Endothelial cell of umbilical vein (primary cell): ENCODE measurements around the gene ARID5A. TPM values are rescaled to one million over a fixed set of nuclear protein-coding genes. Genes with fewer than 3 reads are reported as not detected.
A peak's percentile ranks its signal among the peaks of the same experiment; 100 is the strongest.

ENCODE experiments used
- BruUV-seq: library from RNA; stranded (reverse); fragments of 400-500 nt; replicated peaks from 2 replicates; lab custom pipeline; 2021; lab: Mats Ljungman, UMichigan
- CTCF ChIA-PET: fragments of 300-600, 350-600 bp; sonication (Branson Sonifier 250); formaldehyde crosslinking; loops from one replicate; lab custom pipeline; 2021; ENCODE audit warnings: antibody characterized with exemption, inconsistent platforms; lab: Charles Lee
- POLR2A ChIA-PET: fragments of 300-600, 350-600 bp; sonication (Branson Sonifier 250); formaldehyde crosslinking; loops from one replicate; lab custom pipeline; 2021; ENCODE audit warnings: antibody characterized with exemption, inconsistent platforms; lab: Charles Lee
- DNase-seq: peaks from one replicate; pipeline ENCODE4 v3.0.0-alpha.2; 2011; ENCODE audit warnings: low read depth, low spot score
- FAIRE-seq: peaks from 2 replicates; lab custom pipeline; 2011; peaks lifted over from hg19 to GRCh38; lab: Jason Lieb, UNC
- H2AFZ ChIP-seq: 2 replicates; pipeline ENCODE4 v1.6.0; 2012; ENCODE audit warnings: low read depth, low read length, control low read depth, inconsistent platforms
- H3K27ac ChIP-seq: 2 replicates; pipeline ENCODE4 v1.5.1; 2011; ENCODE audit warnings: low read depth, mild to moderate bottlenecking, control low read depth, low read length, moderate library complexity; ENCODE audit not compliant: insufficient read depth
- H3K27me3 ChIP-seq, 2 experiments: 2 replicates each; pipeline versions ENCODE4 v1.6.0 to v1.6.1; 2011; ENCODE audit warnings: low read length in 2 of 2, mixed read lengths in 1 of 2; ENCODE audit not compliant: control insufficient read depth in 2 of 2, insufficient read depth in 2 of 2
- H3K36me3 ChIP-seq, 2 experiments: 2 replicates in 1 of 2; 3 replicates in 1 of 2; pipeline ENCODE4 v1.5.1; 2011; ENCODE audit warnings: low read length in 2 of 2, mild to moderate bottlenecking in 1 of 2, moderate library complexity in 1 of 2; ENCODE audit not compliant: control insufficient read depth in 2 of 2, insufficient read depth in 2 of 2; ENCODE audit errors: extremely low read depth in 1 of 2
- H3K4me1 ChIP-seq: 3 replicates; pipeline ENCODE4 v1.5.1; 2011; ENCODE audit warnings: mild to moderate bottlenecking, low read length; ENCODE audit not compliant: control insufficient read depth, insufficient read depth; ENCODE audit errors: extremely low read depth
- H3K4me2 ChIP-seq: 2 replicates; pipeline ENCODE4 v1.6.1; 2011; ENCODE audit warnings: low read length, control low read depth, mixed read lengths; ENCODE audit not compliant: insufficient read depth
- H3K4me3 ChIP-seq, 3 experiments: fragments of 200-600 bp in 1 of 3; sonication (generic), shearing (Covaris generic) in 1 of 3; replicated peaks in 1 of 3; 2 replicates each; pipeline ENCODE4 v1.5.1; 2011 to 2016; ENCODE audit warnings: control low read depth in 3 of 3, low read length in 3 of 3, mild to moderate bottlenecking in 2 of 3, inconsistent platforms in 1 of 3, low read depth in 1 of 3, moderate library complexity in 1 of 3; ENCODE audit not compliant: insufficient read depth in 1 of 3
- H3K79me2 ChIP-seq: 2 replicates; pipeline ENCODE4 v1.6.0; 2012; ENCODE audit warnings: low read length, inconsistent platforms; ENCODE audit not compliant: control insufficient read depth, insufficient read depth
- H3K9ac ChIP-seq: replicated peaks from 2 replicates; pipeline ENCODE3; 2011; ENCODE audit warnings: low read length, control low read depth; ENCODE audit not compliant: insufficient read depth; ENCODE audit errors: extremely low read depth
- H3K9me1 ChIP-seq: replicated peaks from 3 replicates; pipeline ENCODE4 v1.6.0; 2011; ENCODE audit warnings: mild to moderate bottlenecking, low read length; ENCODE audit not compliant: control insufficient read depth, insufficient read depth; ENCODE audit errors: extremely low read depth
- H3K9me3 ChIP-seq: replicated peaks from 2 replicates; pipeline ENCODE4 v1.5.1; 2012; ENCODE audit warnings: low read length, inconsistent platforms; ENCODE audit not compliant: control insufficient read depth, insufficient read depth
- H4K20me1 ChIP-seq: replicated peaks from 2 replicates; pipeline ENCODE3; 2011; ENCODE audit warnings: mild to moderate bottlenecking, low read length; ENCODE audit not compliant: control insufficient read depth, insufficient read depth; ENCODE audit errors: extremely low read depth
- CTCF ChIP-seq, 2 donors: IDR thresholded peaks; 1 replicate in 1 of 2; 2 replicates in 1 of 2; pipeline ENCODE4 v1.5.1; 2011; ENCODE audit warnings: low read length in 2 of 2, mild to moderate bottlenecking in 2 of 2, moderate library complexity in 2 of 2, control low read depth in 1 of 2, inconsistent platforms in 1 of 2, low read depth in 1 of 2; ENCODE audit not compliant: insufficient read depth in 1 of 2; ENCODE audit errors: extremely low read depth in 1 of 2
- EZH2 ChIP-seq: IDR thresholded peaks from 2 replicates; pipeline ENCODE4 v1.6.1; 2012; ENCODE audit warnings: borderline replicate concordance, low read depth, mild to moderate bottlenecking, moderate library complexity, low read length, inconsistent platforms; ENCODE audit not compliant: severe bottlenecking
- FOS ChIP-seq: IDR thresholded peaks from 2 replicates; pipeline ENCODE4 v1.6.1; 2011; ENCODE audit warnings: mild to moderate bottlenecking, low read length, moderate library complexity, borderline replicate concordance; ENCODE audit not compliant: insufficient read depth
- MYC ChIP-seq: IDR thresholded peaks from one replicate; pipeline ENCODE4 v1.6.1; 2011; ENCODE audit warnings: mild to moderate bottlenecking, low read depth, low read length
- dilution Hi-C: fragments of 300-500 bp; cut with MboI; formaldehyde crosslinking; loops from one replicate; pipeline ENCODE4 v1.15.0; 2019; ENCODE audit warnings: low sequenced_read_pairs; ENCODE audit not compliant: extremely low pct_ligation_motif_present
- intact Hi-C: fragments of 100-400 bp; cut with micrococcal nuclease; formaldehyde crosslinking; loops from one replicate; pipeline ENCODE4 v1.10.0; 2022
- polyA plus RNA-seq, 4 experiments: library from polyadenylated mRNA; depleted of rRNA in 3 of 4; stranded (reverse) in 3 of 4; unstranded in 1 of 4; fragments of >200 nt; gene quantifications; 2 replicates each; pipeline versions ENCODE4 v1.2.1 to v1.2.3, GENCODE V29; 2011 to 2012; ENCODE audit warnings: missing spikeins in 1 of 4
- total RNA-seq: library from RNA; stranded (reverse); gene quantifications from 2 replicates; pipeline ENCODE4 v1.2.3, GENCODE V29; 2021

Gene ARID5A
- total and polyA plus RNA-seq, 2 donors (not counting 3 experiments of a cell fraction or from before 2014, with no cell fraction given), result 18.0 to 24.7 TPM

DNA sequence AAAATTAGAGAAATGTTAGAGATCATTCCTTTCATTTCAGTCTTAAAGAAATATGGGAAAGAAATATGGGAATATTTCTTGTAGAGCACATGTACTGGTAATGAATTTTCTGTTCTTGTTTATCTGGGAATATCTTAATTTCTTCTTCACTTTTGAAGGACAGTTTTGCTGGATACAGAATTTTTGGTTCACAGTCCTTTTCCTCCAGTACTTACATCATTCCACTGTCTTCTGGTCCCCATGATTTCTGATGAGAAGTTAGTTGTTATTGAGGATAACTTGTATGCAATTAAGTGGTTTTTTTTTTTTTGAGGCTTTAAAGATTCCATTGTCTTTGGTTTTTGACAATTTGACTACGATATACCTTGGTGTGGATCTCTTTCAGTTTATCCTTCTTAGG is 42.4 kb upstream of the ARID5A start:
- no TSS peak for BruUV-seq
- CTCF ChIA-PET, result interaction anchor here (1.6 kb wide), 1 partner anchor 87 kb away, joined by 3 read pairs; no protein-coding TSS in a partner anchor
- POLR2A ChIA-PET, result no interaction called here
- DNase-seq (no peak), FAIRE-seq (no peak)
- Histone ChIP-seq H3K79me2 (no peaks in the 10 kb centered on the region), H3K4me3 (no peak overlapping the region), H3K9me1 (no peaks in the 10 kb centered on the region), H3K9ac (no peak overlapping the region), H3K4me1 (no peaks in the 10 kb centered on the region), H3K27ac (no peak overlapping the region), H3K36me3 (no peaks in the 10 kb centered on the region), H2AFZ (no peak overlapping the region), H3K4me2 (no peak overlapping the region), H3K9me3 (no peaks in the 10 kb centered on the region), H3K27me3 (peaks cover 22 to 43% of the 10 kb centered on the region in 2 experiments), H4K20me1 (no peaks in the 10 kb centered on the region)
- intact Hi-C loops, result no loop called here
- dilution Hi-C loops, result no loop called here
- no peak for TF ChIP-seq CTCF (IDR thresholded peaks at IDR 0.05; ENCODE audit: extremely low read depth in 1 of 2, insufficient read depth in 1 of 2, low read depth in 1 of 2, low read length in 2 of 2)

GRCh38 chr2:96495982-96496629 is 40.4 kb upstream of the ARID5A start:
- TF ChIP-seq FOS, result no peak
- TF ChIP-seq EZH2, result peak; percentile 51
- TF ChIP-seq MYC, result no peak
- no peak overlapping the region for H3K9ac ChIP-seq
- no peaks in the 10 kb centered on the region for H3K4me1 ChIP-seq
- no peak overlapping the region for H3K4me2 ChIP-seq
- no peaks in the 10 kb centered on the region for H3K9me3 ChIP-seq
- no peaks in the 10 kb centered on the region for H3K36me3 ChIP-seq
- ChIA-PET POLR2A (no interaction called here), CTCF (interaction anchor here (1.4 to 2.3 kb wide), 3 partner anchors 10 to 88 kb away, joined by 5 to 15 read pairs (median 10); no protein-coding TSS in a partner anchor)
- H3K27ac ChIP-seq, result no peak overlapping the region
- H3K4me3 ChIP-seq, result no peak overlapping the region
- H2AFZ ChIP-seq, result no peak overlapping the region
- no peaks in the 10 kb centered on the region for H3K9me1 ChIP-seq
- no peaks in the 10 kb centered on the region for H4K20me1 ChIP-seq
- DNase-seq, result peak; percentile 66
- intact Hi-C loops (no loop called here), dilution Hi-C loops (no loop called here)
- peaks cover 38 to 60% of the 10 kb centered on the region in 2 experiments for H3K27me3 ChIP-seq
- no TSS peak for BruUV-seq
- peak; percentile 42 for FAIRE-seq
- H3K79me2 ChIP-seq, result no peaks in the 10 kb centered on the region
